Activated CD4-positive, alpha-beta T cell treated with anti-CD3 and anti-CD28 coated beads for 1 hour (primary cell): ENCODE data around the gene SRSF8.

ENCODE experiments used
- DNase-seq: peaks from one replicate; pipeline ENCODE4 v3.0.0-alpha.2; 2020

SRSF8 gene

GRCh38 chr11:95070471-95070870 lies 3.8 kb downstream of the SRSF8 start:
- DNase-seq, result no peak

DNA sequence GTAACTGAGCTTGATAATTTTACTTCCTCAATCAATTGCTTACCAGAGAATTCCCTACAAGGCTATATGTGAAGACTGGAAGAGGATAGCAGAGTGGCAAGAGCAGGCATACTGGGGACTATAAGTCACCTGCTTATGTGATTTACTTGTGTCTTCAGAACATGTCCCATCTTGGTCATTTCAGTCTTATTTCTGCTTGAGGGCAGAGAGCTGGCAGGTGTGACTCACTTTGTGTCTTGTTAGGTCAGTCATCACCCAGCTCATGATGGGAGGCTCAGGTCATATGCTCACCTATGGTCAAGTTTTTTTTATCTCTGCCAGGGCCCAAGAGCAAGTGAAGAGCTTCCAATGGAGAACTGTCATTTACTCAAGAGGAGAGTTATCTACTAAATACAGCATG lies 6.2 kb downstream of the SRSF8 start:
- no peak for DNase-seq

- DNase-seq, result no peak
Observed at GRCh38 chr11:95074792-95075563, 8.3 kb downstream of the SRSF8 start.

GRCh38 chr11:95076416-95076815 lies 9.7 kb downstream of the SRSF8 start:
- DNase-seq, result no peak

- DNase-seq, result no peak
Observed at GRCh38 chr11:95076981-95077380, 10.3 kb downstream of the SRSF8 start.

DNA sequence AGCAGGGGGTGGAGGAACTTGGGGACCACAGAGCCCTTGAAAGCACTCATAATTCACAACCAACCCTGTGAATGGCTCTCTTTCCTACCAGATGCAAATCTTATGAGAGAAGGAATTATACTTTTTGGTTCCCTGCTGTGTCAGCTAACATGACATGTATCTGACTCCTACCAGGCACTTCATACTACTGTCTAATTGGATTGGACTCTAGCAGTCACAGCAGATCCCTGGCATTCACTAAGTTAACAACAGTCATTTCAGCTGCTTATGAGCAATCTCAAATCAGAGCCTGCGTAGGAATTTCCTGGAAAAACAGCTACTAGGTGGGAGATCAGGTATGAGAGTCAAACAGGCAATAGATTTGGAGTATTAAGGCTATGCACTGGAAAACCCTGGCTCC lies 11.8 kb downstream of the SRSF8 start:
- no peak for DNase-seq

GRCh38 chr11:95081010-95081409 lies 14.3 kb downstream of the SRSF8 start:
- no peak for DNase-seq

DNA sequence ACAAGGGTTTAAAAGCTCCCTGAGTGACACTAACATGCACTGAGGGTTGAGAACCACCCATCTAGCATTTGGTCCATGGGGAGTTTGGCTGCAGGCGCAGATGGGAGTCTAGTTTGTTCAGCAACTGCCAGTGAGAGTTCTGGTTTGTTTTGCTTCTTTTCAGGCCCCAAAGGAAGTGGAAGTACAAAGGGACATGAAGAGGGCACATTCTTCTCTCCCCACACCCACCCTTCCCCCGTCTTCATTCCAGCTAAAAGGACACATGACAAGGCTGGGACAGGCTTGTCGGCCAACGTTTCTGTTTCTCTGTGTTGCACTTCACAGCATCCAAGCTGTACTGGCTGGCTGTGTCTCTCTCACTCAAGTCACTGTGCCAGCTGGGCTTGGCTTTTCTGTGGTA lies 14.7 kb downstream of the SRSF8 start:
- no peak for DNase-seq

GRCh38 chr11:95082576-95083001 lies 15.9 kb downstream of the SRSF8 start:
- no peak for DNase-seq

DNA sequence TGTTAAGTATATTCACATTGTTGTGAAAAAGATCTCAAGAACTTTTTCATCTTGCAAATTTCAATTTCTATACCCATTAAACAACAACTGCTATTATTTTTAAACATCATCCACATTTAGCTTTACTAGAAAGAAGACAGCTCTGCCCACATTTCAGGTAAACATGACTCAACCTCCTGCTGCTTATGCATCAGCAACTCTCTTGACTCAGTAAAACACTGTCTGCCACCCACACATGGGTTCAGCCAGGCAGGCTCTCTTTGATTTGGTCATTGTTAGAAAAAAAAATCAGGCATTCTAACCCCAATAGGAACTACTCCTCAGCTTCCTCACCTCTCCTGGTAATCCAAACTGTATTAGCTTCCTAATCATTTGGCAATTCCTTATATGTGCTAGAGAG lies 17.8 kb downstream of the SRSF8 start:
- no peak for DNase-seq

DNA sequence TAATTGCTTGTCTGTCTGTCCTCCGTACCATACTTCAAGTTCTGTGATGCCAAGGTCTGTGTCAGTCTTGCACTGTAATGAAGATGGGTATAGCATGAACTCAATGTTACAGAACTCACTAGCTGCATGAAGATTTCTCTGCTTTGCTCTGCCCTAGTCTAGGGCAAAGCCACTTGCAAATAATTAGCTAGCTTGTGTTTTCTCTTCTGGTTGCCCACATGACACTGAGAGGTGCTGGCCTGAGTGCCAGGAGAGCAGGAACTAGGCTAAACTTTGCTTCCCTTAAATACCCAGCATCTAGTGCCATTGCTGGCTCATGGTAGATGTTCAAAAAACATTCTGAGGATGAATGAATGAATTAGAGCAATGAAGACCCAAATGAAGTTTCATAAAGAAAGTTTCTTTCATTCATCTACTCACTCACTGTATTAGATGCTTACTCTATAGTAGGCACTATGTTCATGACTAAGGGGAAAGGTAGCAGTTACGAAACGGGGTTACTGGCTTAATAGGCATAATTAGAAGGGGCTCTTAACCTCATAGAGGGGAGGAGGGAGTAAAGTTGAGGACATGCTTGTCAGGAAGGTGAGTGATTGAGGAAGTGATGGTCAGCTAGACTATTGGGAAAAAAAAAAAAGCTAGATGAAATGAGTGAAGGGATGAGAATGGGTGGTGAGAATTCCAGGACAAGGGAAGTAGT lies 18.5 kb downstream of the SRSF8 start:
- no peak for DNase-seq

DNA sequence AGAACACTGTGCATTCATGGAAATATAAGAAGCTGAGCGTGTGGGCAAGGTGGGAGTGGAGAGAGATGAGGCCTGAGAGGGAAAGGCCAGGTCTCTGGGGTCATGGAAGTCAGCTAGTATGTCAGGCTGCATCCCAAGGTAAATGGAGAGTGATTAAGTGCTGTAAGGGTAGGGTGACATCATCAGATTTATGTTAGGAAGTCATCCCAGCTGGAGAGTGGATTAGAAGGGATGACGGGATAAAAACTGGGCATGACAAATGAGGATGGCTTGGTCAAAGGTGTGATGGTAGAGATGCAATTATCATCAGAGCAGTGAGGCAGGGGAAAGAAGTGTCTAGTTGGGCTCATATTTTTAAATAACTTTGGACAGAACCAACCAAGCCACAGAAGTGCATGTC lies 19.4 kb downstream of the SRSF8 start:
- DNase-seq, result no peak

GRCh38 chr11:95086836-95087570 lies 20.3 kb downstream of the SRSF8 start:
- no peak for DNase-seq

GRCh38 chr11:95088946-95089619 lies 22.4 kb downstream of the SRSF8 start:
- no peak for DNase-seq

- DNase-seq, result peak; percentile 78
Observed at GRCh38 chr11:95089620-95090542, 23.2 kb downstream of the SRSF8 start, which contains the start of gene ENDOD1. Gene ENDOD1, plus strand, starts transcription at chr11:95089846. Its CDS starts 82 bp downstream, at chr11:95089928.

DNA sequence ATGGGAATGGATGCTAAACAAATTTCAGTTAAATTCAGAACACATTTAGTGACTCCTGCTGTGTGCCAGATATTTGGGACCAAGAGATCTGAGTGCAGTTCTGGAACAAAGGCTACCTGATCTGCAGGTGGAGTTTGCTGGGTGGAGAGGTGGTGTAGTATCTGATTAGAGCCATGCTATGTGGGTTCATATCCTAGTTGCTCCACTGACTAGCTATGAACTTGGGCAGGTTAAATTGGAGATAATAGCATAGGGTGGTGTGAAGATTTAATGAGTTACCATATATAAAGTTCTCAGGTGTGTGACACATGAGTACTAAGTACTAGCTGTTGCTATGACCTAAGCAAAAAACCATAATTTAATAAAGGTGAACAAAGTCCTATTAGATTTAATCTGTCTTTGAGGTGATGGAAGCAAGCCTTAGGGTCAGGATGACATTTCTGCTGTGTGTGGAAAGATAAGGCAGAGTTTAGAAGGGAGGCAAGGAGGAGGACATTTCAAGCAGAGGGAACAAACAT lies 25.0 kb downstream of the SRSF8 start:
- DNase-seq, result no peak

GRCh38 chr11:95092549-95093324 lies 26.0 kb downstream of the SRSF8 start:
- DNase-seq, result no peak

DNA sequence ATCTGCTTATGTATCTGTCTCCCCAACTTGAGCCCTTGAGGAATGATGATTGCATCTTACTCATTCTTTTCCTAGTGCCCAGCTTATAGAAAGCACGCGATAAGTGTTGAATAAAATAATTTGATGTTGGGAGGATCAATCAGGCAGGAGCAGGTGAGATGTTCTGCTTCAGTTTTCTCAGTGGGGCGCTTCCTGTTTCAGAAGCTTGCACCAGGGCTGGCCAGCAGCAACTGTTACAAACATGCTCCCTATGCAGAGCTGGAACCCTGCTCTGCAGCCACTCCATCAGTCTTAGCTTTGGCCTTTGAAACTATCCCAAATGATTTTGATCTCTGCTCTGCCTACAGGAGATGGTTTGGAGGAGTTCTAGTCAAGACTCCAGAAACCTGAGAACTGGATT lies 26.8 kb downstream of the SRSF8 start:
- DNase-seq, result no peak

GRCh38 chr11:95095858-95096587 lies 29.3 kb downstream of the SRSF8 start:
- DNase-seq, result no peak

DNA sequence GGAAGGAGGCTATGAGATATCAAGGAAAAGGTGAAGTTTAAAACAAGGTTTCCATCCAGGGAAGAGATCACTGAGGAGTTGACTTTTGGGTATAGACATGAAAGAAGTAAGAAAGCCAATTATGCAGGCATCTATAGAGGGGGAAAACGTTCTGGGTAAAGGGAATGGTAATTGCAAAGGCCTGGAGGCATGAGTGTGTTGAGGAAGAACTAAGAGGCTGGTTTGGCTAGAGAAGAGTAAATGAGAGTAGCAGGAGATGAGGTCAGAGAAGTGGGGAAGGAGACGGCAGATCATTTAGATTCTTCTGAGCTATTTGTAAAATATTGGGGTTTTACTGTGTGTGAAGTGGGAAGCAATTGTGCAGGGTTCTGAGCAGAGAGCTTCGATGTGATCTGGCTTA lies 30.5 kb downstream of the SRSF8 start:
- DNase-seq, result no peak
